NCI-H187 (cell line): Measurements from ENCODE around the gene ZNF3.
"Not testable (repeated sequence)": the region's sequence is repeated elsewhere in the genome, so short reads cannot be mapped to it uniquely, and the experiment has no call there.

Experiments used
- DNase-seq, 2 experiments: peaks; one replicate each; lab custom pipeline; 2025; lab: John Stamatoyannopoulos, UW

The ZNF3 gene

GRCh38 chr7:100081535-100082102 lies at the start of gene ZNF3:
Gene ZNF3 (minus strand): TSS chr7:100081723. CDS start chr7:100077357, 4,366 bp downstream.
- peak; percentile 98 for DNase-seq

- peak; percentile 53 to 58 for DNase-seq
Measured at GRCh38 chr7:100130608-100131453, 49.3 kb upstream of the ZNF3 start.

GRCh38 chr7:100130220-100130607 lies 48.7 kb upstream of the ZNF3 start:
- DNase-seq = not testable (repeated sequence)

GRCh38 chr7:100128637-100128963 lies 47.1 kb upstream of the ZNF3 start:
- DNase-seq = no peak

- no peak for DNase-seq
Measured at GRCh38 chr7:100127866-100128636, 46.5 kb upstream of the ZNF3 start.

GRCh38 chr7:100126931-100127865 lies 45.7 kb upstream of the ZNF3 start, which contains the start of gene MBLAC1:
Gene MBLAC1 (plus strand): TSS chr7:100126967. CDS start chr7:100127396, 429 bp downstream.
- DNase-seq = peak; percentile 93 to 94

- DNase-seq = no peak
Measured at GRCh38 chr7:100126239-100126930, 44.9 kb upstream of the ZNF3 start.

GRCh38 chr7:100124301-100125230 lies 43.0 kb upstream of the ZNF3 start:
- DNase-seq = no peak

GRCh38 chr7:100122568-100122967 lies 41.0 kb upstream of the ZNF3 start:
- no peak for DNase-seq

- DNase-seq = peak; percentile 87 to 94
Measured at GRCh38 chr7:100122067-100122466, 40.5 kb upstream of the ZNF3 start.

GRCh38 chr7:100120733-100121036 lies 39.2 kb upstream of the ZNF3 start:
- no peak for DNase-seq

- DNase-seq = no peak
Measured at GRCh38 chr7:100119970-100120732, 38.6 kb upstream of the ZNF3 start.

- peak; percentile 93 to 97 for DNase-seq
Measured at GRCh38 chr7:100119072-100119969, 37.8 kb upstream of the ZNF3 start, which contains the start of the genes CNPY4 and TAF6. Gene CNPY4 (plus strand): TSS chr7:100119634. CDS start chr7:100119745, 111 bp downstream. Gene TAF6 (minus strand): TSS chr7:100119358. CDS start chr7:100114209, 5,149 bp downstream.

- no peak for DNase-seq
Measured at GRCh38 chr7:100118388-100119071, 37.0 kb upstream of the ZNF3 start.

GRCh38 chr7:100115026-100115425 lies 33.5 kb upstream of the ZNF3 start:
- no peak for DNase-seq

GRCh38 chr7:100111914-100112313 lies 30.4 kb upstream of the ZNF3 start:
- no peak for DNase-seq

- no peak for DNase-seq
Measured at GRCh38 chr7:100111156-100111555, 29.6 kb upstream of the ZNF3 start.
